Measurements from ENCODE around the gene UBE4B. TPM values are rescaled to one million over a fixed set of nuclear protein-coding genes. Genes with fewer than 3 reads are reported as not detected.
A peak's percentile ranks its signal among the peaks of the same experiment; 100 is the strongest.

UBE4B gene
- total and polyA plus RNA-seq, 2 experiments from 2014 or later = 14.3 to 27.6 TPM

GRCh38 chr1:10209590-10209904, 176.8 kb downstream of the UBE4B start:
- peak overlapping the region; percentile 89 for H2AFZ ChIP-seq

GRCh38 chr1:10209905-10210810, 177.4 kb downstream of the UBE4B start, which contains the start of gene KIF1B:
Gene KIF1B, plus strand, starts transcription at chr1:10210570. Its CDS starts 21,759 bp downstream, at chr1:10232329.
- WGBS, 2 experiments (ENCODE audit: low coverage in 1 of 2, low lambda C conversion rate in 2 of 2, missing lambda C conversion rate in 2 of 2) = 1% methylated on average over 75 to 89 of the region's 107 CpGs
- peak; percentile 99 for DNase-seq
- peak within 1 kb of the TSS; percentile 99 for H3K27ac ChIP-seq
- in situ Hi-C loops (cut with MboI) = no loop called here
- H3K4me1 ChIP-seq (ENCODE audit: insufficient read depth) = peaks cover 20% of the 10 kb centered on the region
- no peaks in the 10 kb centered on the region for H3K36me3 ChIP-seq (ENCODE audit: low read depth)
- H3K4me2 ChIP-seq (ENCODE audit: unreplicated experiment) = peak within 1 kb of the TSS; percentile 97
- peaks cover 36% of the 10 kb centered on the region for H3K79me2 ChIP-seq (ENCODE audit: insufficient read depth)
- peak within 1 kb of the TSS; percentile 89 for H2AFZ ChIP-seq
- peaks cover 10% of the 10 kb centered on the region for H4K20me1 ChIP-seq (ENCODE audit: insufficient read depth)
- peak within 1 kb of the TSS; percentile 99 for H3K9ac ChIP-seq
- H3K9me2 ChIP-seq (ENCODE audit: insufficient read depth) = no peaks in the 10 kb centered on the region
- TF ChIP-seq EZH2phosphoT487 (IDR thresholded peaks at IDR 0.05; ENCODE audit: insufficient read depth, low read depth) (no peak), EZH2 (IDR thresholded peaks at IDR 0.05; ENCODE audit: insufficient read depth, poor library complexity, severe bottlenecking) (no peak)
- peaks cover 35% of the 10 kb centered on the region for H3F3A ChIP-seq (ENCODE audit: insufficient read depth)
- H3K9me3 ChIP-seq (ENCODE audit: low read depth) = no peaks in the 10 kb centered on the region
- H3K4me3 ChIP-seq = peak within 1 kb of the TSS; percentile 100
- H3K27me3 ChIP-seq (replicated peaks; ENCODE audit: insufficient read depth) = no peaks in the 10 kb centered on the region

More at GRCh38 chr1:10209590-10209904, 176.8 kb downstream of the UBE4B start:
- peaks cover 30% of the 10 kb centered on the region for H3K79me2 ChIP-seq (ENCODE audit: insufficient read depth)
- in situ Hi-C loops (cut with MboI) = no loop called here
- peak overlapping the region; percentile 99 for H3K27ac ChIP-seq
- H3K9me2 ChIP-seq (ENCODE audit: insufficient read depth) = no peaks in the 10 kb centered on the region
- peaks cover 8% of the 10 kb centered on the region for H4K20me1 ChIP-seq (ENCODE audit: insufficient read depth)
- WGBS, 2 experiments (ENCODE audit: low coverage in 1 of 2, low lambda C conversion rate in 2 of 2, missing lambda C conversion rate in 2 of 2) = 2% methylated on average over 8 of the region's 8 CpGs
- H3K4me1 ChIP-seq (ENCODE audit: insufficient read depth) = peaks cover 20% of the 10 kb centered on the region
- DNase-seq = no peak
- H3K36me3 ChIP-seq (ENCODE audit: low read depth) = no peaks in the 10 kb centered on the region
- H3K4me2 ChIP-seq (ENCODE audit: unreplicated experiment) = peak overlapping the region; percentile 90
- H3K4me3 ChIP-seq = peak overlapping the region; percentile 100
- no peaks in the 10 kb centered on the region for H3K9me3 ChIP-seq (ENCODE audit: low read depth)
- TF ChIP-seq EZH2phosphoT487 (IDR thresholded peaks at IDR 0.05; ENCODE audit: insufficient read depth, low read depth) = no peak
- no peaks in the 10 kb centered on the region for H3K27me3 ChIP-seq (replicated peaks; ENCODE audit: insufficient read depth)
- peak overlapping the region; percentile 99 for H3K9ac ChIP-seq
- peaks cover 32% of the 10 kb centered on the region for H3F3A ChIP-seq (ENCODE audit: insufficient read depth)

DNA sequence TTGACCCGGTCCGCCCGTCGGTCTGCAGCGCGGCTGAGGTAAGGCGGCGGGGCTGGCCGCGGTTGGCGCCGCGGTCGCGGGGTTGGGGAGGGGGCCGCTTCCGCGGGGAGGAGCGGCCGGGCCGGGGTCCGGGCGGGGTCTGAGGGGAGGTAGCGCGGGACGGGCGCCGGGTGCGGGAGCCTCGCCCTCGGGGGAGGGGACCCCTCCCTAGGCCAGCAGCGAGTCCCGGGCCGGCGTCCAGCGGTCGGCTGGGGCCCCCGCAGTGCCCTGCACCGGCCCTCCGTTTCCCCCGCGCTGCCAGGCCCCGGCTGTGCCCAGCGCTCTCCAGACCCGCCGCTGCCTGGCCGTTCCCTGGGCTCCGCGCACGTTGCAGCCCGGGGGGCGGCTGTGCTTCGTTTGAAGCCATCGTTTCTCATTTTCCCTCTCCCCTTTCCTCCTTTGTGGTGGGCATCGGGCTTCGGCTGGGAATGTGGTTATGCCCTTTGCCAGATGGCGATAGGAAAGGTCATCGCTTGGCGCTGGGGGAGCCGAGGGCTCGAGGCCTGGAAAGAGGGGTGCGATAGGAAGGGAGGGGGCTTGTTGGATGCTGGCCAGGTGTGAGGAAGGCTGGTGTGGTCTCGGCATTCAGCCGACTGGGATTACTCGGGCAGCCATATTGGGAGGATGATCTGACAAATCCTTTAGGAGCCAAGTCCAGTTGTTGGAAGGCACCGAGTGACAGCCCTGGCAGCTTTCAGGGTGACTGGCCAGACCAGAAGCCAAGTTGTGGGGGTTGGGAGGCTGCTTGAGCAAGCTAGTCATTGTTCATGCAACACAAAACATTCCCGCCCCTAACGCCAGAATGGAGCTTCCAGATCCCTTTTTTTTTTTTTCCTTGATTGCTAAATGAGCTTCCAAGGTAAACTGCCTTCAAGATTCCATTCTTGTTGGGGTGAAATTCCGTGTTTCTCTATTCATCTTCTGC, 178.4 kb downstream of the UBE4B start:
- H3K9ac ChIP-seq = peak overlapping the region; percentile 99
- no peaks in the 10 kb centered on the region for H3K27me3 ChIP-seq (replicated peaks; ENCODE audit: insufficient read depth)
- H3K4me1 ChIP-seq (ENCODE audit: insufficient read depth) = peaks cover 23% of the 10 kb centered on the region
- H3F3A ChIP-seq (ENCODE audit: insufficient read depth) = peaks cover 40% of the 10 kb centered on the region
- H3K79me2 ChIP-seq (ENCODE audit: insufficient read depth) = peaks cover 46% of the 10 kb centered on the region
- peak overlapping the region; percentile 100 for H3K4me3 ChIP-seq
- H3K36me3 ChIP-seq (ENCODE audit: low read depth) = no peaks in the 10 kb centered on the region
- H3K9me2 ChIP-seq (ENCODE audit: insufficient read depth) = no peaks in the 10 kb centered on the region
- WGBS, 2 experiments (ENCODE audit: low coverage in 1 of 2, low lambda C conversion rate in 2 of 2, missing lambda C conversion rate in 2 of 2) = 1 to 2% methylated on average over 19 to 33 of the region's 69 CpGs
- H2AFZ ChIP-seq = peak overlapping the region; percentile 87
- peak; percentile 99 for DNase-seq
- H3K9me3 ChIP-seq (ENCODE audit: low read depth) = no peaks in the 10 kb centered on the region
- TF ChIP-seq EZH2phosphoT487 (IDR thresholded peaks at IDR 0.05; ENCODE audit: insufficient read depth, low read depth) (no peak), EZH2 (IDR thresholded peaks at IDR 0.05; ENCODE audit: insufficient read depth, poor library complexity, severe bottlenecking) (no peak)
- H3K27ac ChIP-seq = peak overlapping the region; percentile 99
- H3K4me2 ChIP-seq (ENCODE audit: unreplicated experiment) = peak overlapping the region; percentile 97
- H4K20me1 ChIP-seq (ENCODE audit: insufficient read depth) = peaks cover 18% of the 10 kb centered on the region
- in situ Hi-C loops (cut with MboI) = no loop called here

- H3K4me2 ChIP-seq (ENCODE audit: unreplicated experiment) = peak overlapping the region; percentile 97
- DNase-seq = no peak
- in situ Hi-C loops (cut with MboI) = no loop called here
- H4K20me1 ChIP-seq (ENCODE audit: insufficient read depth) = peaks cover 26% of the 10 kb centered on the region
- peak overlapping the region; percentile 99 for H3K27ac ChIP-seq
- 0 out of 2 replicates have a peak overlapping the region, but pooled peaks have one; percentile 87 for H2AFZ ChIP-seq
- H3F3A ChIP-seq (ENCODE audit: insufficient read depth) = peaks cover 40% of the 10 kb centered on the region
- H3K9me2 ChIP-seq (ENCODE audit: insufficient read depth) = no peaks in the 10 kb centered on the region
- no peaks in the 10 kb centered on the region for H3K36me3 ChIP-seq (ENCODE audit: low read depth)
- H3K79me2 ChIP-seq (ENCODE audit: insufficient read depth) = peaks cover 53% of the 10 kb centered on the region
- H3K9ac ChIP-seq = peak overlapping the region; percentile 99
- TF ChIP-seq EZH2phosphoT487 (IDR thresholded peaks at IDR 0.05; ENCODE audit: insufficient read depth, low read depth) (no peak), EZH2 (IDR thresholded peaks at IDR 0.05; ENCODE audit: insufficient read depth, poor library complexity, severe bottlenecking) (no peak)
- H3K4me1 ChIP-seq (ENCODE audit: insufficient read depth) = peaks cover 28% of the 10 kb centered on the region
- no peaks in the 10 kb centered on the region for H3K27me3 ChIP-seq (replicated peaks; ENCODE audit: insufficient read depth)
- no peaks in the 10 kb centered on the region for H3K9me3 ChIP-seq (ENCODE audit: low read depth)
- H3K4me3 ChIP-seq = peak overlapping the region; percentile 100
- WGBS, 2 experiments (ENCODE audit: low coverage in 1 of 2, low lambda C conversion rate in 2 of 2, missing lambda C conversion rate in 2 of 2) = 0 to 2% methylated on average over 11 of the region's 11 CpGs
Observed at GRCh38 chr1:10211805-10212410, 179.2 kb downstream of the UBE4B start.

All from GM23248 (cell line).